ENCODE data around the gene GABBR2.

Gene GABBR2

GRCh38 chr9:98241357-98242300 is 467.1 kb downstream of the GABBR2 start:
- DNase-seq (ENCODE audit: low read depth in 1 of 2, low spot score in 1 of 2), result no peak
- in situ Hi-C loops (cut with HindIII; ENCODE audit: low pct_unique_long_range_greater_than_20kb, low sequenced_read_pairs), result no loop called here
- TF ChIP-seq JUND (IDR thresholded peaks at IDR 0.05; ENCODE audit: low read depth), result no peak

GRCh38 chr9:98240475-98240874 is 468.3 kb downstream of the GABBR2 start:
- no peak for TF ChIP-seq JUND (IDR thresholded peaks at IDR 0.05; ENCODE audit: low read depth)
- in situ Hi-C loops (cut with HindIII; ENCODE audit: low pct_unique_long_range_greater_than_20kb, low sequenced_read_pairs), result no loop called here
- DNase-seq (ENCODE audit: low read depth in 1 of 2, low spot score in 1 of 2), result no peak

Measured in T47D (cell line).